Body of pancreas (tissue), 4 donors: ENCODE measurements around the gene KIRREL1.

Experiments used
- POLR2A ChIP-seq, 3 donors: fragments of 450-650 bp; IDR thresholded peaks; one replicate each; pipeline ENCODE4 v1.6.1; 2016; ENCODE audit warnings: antibody characterized with exemption in 3 of 3, mild to moderate bottlenecking in 2 of 3
- TF ChIP-seq, protein P1 (sequence below), 7 experiments: fragments of 450-650 bp in 4 of 7; fragments of 200-600 bp in 3 of 7; sonication (generic) in 3 of 7; IDR thresholded peaks; one replicate each; pipeline ENCODE4 v1.5.1; 2016 to 2019; ENCODE audit warnings: antibody characterized with exemption in 7 of 7

DNA sequence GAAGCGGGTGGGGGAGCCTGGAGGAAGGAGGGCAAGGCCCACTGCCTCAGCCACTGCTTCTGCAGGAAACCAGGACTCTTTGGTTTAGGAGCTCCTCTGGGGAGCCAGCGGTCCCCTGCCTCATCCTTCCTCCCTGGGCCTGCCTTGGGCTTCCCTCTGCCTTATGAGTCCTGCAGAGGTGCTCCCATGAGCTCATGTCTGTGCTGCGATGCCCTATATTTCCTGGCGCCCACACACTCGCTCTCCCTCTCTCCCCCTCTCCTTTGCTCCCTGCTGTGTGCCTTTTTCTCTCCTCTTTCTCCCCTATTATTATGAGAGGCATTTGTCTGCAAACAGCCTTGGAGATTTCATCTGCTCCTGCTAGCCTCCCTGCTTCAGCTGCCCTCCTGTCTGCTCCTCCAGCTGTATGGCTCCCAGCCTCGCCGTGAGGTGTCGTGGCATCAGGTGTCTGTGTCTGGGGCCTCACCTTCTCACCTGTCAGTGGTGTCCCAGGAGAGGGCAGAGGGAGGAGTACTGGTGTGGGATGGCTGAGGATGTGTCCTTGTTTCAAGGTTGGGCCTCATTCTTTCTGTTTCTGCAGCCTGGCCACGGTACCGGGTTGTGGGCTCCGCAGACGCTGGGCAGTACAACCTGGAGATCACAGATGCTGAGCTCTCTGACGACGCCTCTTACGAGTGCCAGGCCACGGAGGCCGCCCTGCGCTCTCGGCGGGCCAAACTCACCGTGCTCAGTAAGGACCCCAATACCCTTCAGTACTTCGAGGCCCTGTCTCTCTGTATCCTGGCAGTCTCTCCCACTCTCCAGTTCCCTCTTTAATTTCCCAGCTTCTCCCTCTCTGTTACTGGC, 84.2 kb downstream of the KIRREL1 start:
- no peak for TF ChIP-seq POLR2A (IDR thresholded peaks at IDR 0.05)
- TF ChIP-seq, protein P1, sequence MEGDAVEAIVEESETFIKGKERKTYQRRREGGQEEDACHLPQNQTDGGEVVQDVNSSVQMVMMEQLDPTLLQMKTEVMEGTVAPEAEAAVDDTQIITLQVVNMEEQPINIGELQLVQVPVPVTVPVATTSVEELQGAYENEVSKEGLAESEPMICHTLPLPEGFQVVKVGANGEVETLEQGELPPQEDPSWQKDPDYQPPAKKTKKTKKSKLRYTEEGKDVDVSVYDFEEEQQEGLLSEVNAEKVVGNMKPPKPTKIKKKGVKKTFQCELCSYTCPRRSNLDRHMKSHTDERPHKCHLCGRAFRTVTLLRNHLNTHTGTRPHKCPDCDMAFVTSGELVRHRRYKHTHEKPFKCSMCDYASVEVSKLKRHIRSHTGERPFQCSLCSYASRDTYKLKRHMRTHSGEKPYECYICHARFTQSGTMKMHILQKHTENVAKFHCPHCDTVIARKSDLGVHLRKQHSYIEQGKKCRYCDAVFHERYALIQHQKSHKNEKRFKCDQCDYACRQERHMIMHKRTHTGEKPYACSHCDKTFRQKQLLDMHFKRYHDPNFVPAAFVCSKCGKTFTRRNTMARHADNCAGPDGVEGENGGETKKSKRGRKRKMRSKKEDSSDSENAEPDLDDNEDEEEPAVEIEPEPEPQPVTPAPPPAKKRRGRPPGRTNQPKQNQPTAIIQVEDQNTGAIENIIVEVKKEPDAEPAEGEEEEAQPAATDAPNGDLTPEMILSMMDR (IDR thresholded peaks at IDR 0.05), result no peak
